Parathyroid adenoma (tissue), 2 donors: ENCODE results near the gene GAL3ST3.

Experiments used
- H2AFZ ChIP-seq: fragments of 300-600 bp; sonication (generic); one replicate; pipeline ENCODE4 v1.7.0; 2017; ENCODE audit warnings: antibody characterized with exemption, mild to moderate bottlenecking
- H3K27ac ChIP-seq: fragments of 300-600 bp; sonication (generic); one replicate; pipeline ENCODE4 v1.7.0; 2017
- H3K27me3 ChIP-seq: fragments of 300-600 bp; sonication (generic); one replicate; pipeline ENCODE4 v1.7.0; 2017; ENCODE audit warnings: low read length; ENCODE audit not compliant: control insufficient read depth, insufficient read depth
- H3K36me3 ChIP-seq: fragments of 300-600 bp; sonication (generic); one replicate; pipeline ENCODE4 v1.7.0; 2017; ENCODE audit warnings: low read length; ENCODE audit not compliant: control insufficient read depth, insufficient read depth
- H3K4me1 ChIP-seq: fragments of 300-600 bp; sonication (generic); one replicate; pipeline ENCODE4 v1.7.0; 2017; ENCODE audit warnings: control low read depth
- H3K4me2 ChIP-seq: fragments of 300-600 bp; sonication (generic); one replicate; pipeline ENCODE4 v1.7.0; 2017; ENCODE audit warnings: low read length
- H3K4me3 ChIP-seq: fragments of 300-600 bp; sonication (generic); one replicate; pipeline ENCODE4 v1.7.0; 2017; ENCODE audit warnings: low read depth, low read length
- H3K79me2 ChIP-seq: fragments of 300-600 bp; sonication (generic); one replicate; pipeline ENCODE4 v1.7.0; 2017; ENCODE audit warnings: control low read depth
- H3K9ac ChIP-seq: fragments of 300-600 bp; sonication (generic); one replicate; pipeline ENCODE4 v1.7.0; 2017; ENCODE audit warnings: mild to moderate bottlenecking
- H3K9me3 ChIP-seq: fragments of 300-600 bp; sonication (generic); one replicate; pipeline ENCODE4 v1.7.0; 2017; ENCODE audit warnings: low read length; ENCODE audit not compliant: control insufficient read depth
- CTCF ChIP-seq: fragments of 300-600 bp; sonication (generic); IDR thresholded peaks from one replicate; pipeline ENCODE4 v1.7.0; 2017; ENCODE audit warnings: antibody characterized with exemption, mild to moderate bottlenecking
- donor health status: primary hyperparathyroidism.

Gene GAL3ST3

DNA sequence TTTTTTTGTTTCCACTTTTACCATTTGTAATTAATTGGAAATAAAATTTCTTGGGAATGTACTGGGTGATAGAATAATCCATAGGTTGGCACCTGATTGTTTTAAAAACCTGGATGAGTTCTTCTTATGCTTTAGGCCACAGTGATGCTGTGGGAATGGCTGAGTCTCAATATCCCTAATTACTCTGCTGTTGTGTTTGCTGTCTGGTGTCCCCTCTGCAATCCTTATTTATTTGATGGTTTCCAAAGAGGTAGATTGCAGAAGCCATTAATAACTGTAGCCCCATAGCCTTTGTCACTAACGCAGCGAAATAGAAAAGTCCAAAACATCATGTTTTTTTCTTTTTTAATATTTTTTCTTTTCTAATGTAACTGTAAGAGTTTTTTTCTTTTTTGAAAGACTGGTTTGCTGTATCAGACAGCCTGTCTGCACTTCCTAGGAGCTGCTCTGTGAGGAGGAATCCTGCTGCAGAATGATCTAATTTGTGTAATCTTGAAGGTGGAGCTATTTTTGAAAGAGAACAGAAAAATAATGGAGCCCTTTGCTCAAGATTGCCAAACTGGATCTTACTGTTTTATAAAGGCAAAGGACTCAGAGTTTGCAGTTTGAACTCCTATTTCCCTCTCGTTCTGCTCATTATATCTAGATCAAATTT, 36.0 kb upstream of the GAL3ST3 start:
- no peak overlapping the region for H3K9ac ChIP-seq
- no peak overlapping the region for H3K4me2 ChIP-seq
- no peaks in the 10 kb centered on the region for H3K27me3 ChIP-seq
- H3K9me3 ChIP-seq = no peaks in the 10 kb centered on the region
- H2AFZ ChIP-seq = no peak overlapping the region
- no peaks in the 10 kb centered on the region for H3K36me3 ChIP-seq
- no peak overlapping the region for H3K27ac ChIP-seq
- no peak overlapping the region for H3K4me3 ChIP-seq
- peaks cover 21% of the 10 kb centered on the region for H3K79me2 ChIP-seq
- peaks cover 3% of the 10 kb centered on the region for H3K4me1 ChIP-seq
- no peak for TF ChIP-seq CTCF

DNA sequence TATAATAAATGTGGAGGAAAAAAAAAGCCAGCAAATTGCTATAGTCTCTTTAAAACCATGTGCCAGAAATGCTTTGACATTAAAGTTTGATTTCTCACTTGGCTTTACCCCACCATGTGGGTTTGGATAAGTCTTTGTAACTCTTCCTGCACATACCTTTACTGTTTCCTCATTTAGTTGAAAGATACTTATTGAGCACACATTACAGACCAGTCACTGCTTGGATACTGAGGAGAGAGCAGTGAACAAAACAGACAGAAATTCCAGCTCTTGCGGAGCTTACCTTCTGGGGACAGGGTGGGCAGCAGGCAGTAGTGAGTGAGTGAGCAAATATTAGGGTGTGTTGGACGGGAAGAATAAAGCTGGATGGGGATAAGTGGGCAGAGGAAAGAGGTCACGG, 34.8 kb upstream of the GAL3ST3 start:
- TF ChIP-seq CTCF = no peak
- no peak overlapping the region for H3K9ac ChIP-seq
- H3K27ac ChIP-seq = no peak overlapping the region
- no peak overlapping the region for H3K4me2 ChIP-seq
- H3K79me2 ChIP-seq = peaks cover 18% of the 10 kb centered on the region
- no peak overlapping the region for H3K4me3 ChIP-seq
- no peaks in the 10 kb centered on the region for H3K27me3 ChIP-seq
- peaks cover 3% of the 10 kb centered on the region for H3K4me1 ChIP-seq
- H2AFZ ChIP-seq = no peak overlapping the region
- no peaks in the 10 kb centered on the region for H3K9me3 ChIP-seq
- no peaks in the 10 kb centered on the region for H3K36me3 ChIP-seq

- Histone ChIP-seq H3K4me1 (peaks cover 3% of the 10 kb centered on the region), H3K4me3 (no peak overlapping the region), H3K4me2 (no peak overlapping the region), H3K36me3 (no peaks in the 10 kb centered on the region), H3K27ac (no peak overlapping the region), H3K9ac (no peak overlapping the region), H3K27me3 (no peaks in the 10 kb centered on the region), H3K9me3 (no peaks in the 10 kb centered on the region), H2AFZ (no peak overlapping the region), H3K79me2 (peaks cover 18% of the 10 kb centered on the region)
- no peak for TF ChIP-seq CTCF
Measured at GRCh38 chr11:66082946-66083698, 34.2 kb upstream of the GAL3ST3 start.

GRCh38 chr11:66081505-66081904, 32.5 kb upstream of the GAL3ST3 start:
- no peaks in the 10 kb centered on the region for H3K36me3 ChIP-seq
- no peaks in the 10 kb centered on the region for H3K9me3 ChIP-seq
- H3K27ac ChIP-seq = peak overlapping the region; percentile 34
- no peak overlapping the region for H3K9ac ChIP-seq
- peak overlapping the region; percentile 14 for H3K4me3 ChIP-seq
- H3K4me1 ChIP-seq = peaks cover 3% of the 10 kb centered on the region
- H3K79me2 ChIP-seq = peaks cover 14% of the 10 kb centered on the region
- no peaks in the 10 kb centered on the region for H3K27me3 ChIP-seq
- H3K4me2 ChIP-seq = peak overlapping the region; percentile 55
- H2AFZ ChIP-seq = no peak overlapping the region
- no peak for TF ChIP-seq CTCF
